GM08714 (cell line): ENCODE data around the gene HEY2.

Experiments
- H3K4me3 ChIP-seq: fragments of 200-500 bp; sonication (Bioruptor generic); 2 replicates; pipeline ENCODE4 v1.5.1; 2014; ENCODE audit warnings: mild to moderate bottlenecking, low read length, inconsistent platforms
- ZNF274 ChIP-seq: IDR thresholded peaks from 2 replicates; pipeline ENCODE4 v1.6.1; 2012; ENCODE audit warnings: mild to moderate bottlenecking, low read depth, low read length

Gene HEY2

GRCh38 chr6:125807293-125807692 is 57.9 kb downstream of the HEY2 start:
- H3K4me3 ChIP-seq: no peak overlapping the region

GRCh38 chr6:125808060-125808459 is 58.6 kb downstream of the HEY2 start:
- TF ChIP-seq ZNF274: no peak
- H3K4me3 ChIP-seq: no peak overlapping the region

More at GRCh38 chr6:125807293-125807692, 57.9 kb downstream of the HEY2 start:
- no peak for TF ChIP-seq ZNF274

- H3K4me3 ChIP-seq: no peak overlapping the region
Observed at GRCh38 chr6:125808591-125808990, 59.2 kb downstream of the HEY2 start.

DNA sequence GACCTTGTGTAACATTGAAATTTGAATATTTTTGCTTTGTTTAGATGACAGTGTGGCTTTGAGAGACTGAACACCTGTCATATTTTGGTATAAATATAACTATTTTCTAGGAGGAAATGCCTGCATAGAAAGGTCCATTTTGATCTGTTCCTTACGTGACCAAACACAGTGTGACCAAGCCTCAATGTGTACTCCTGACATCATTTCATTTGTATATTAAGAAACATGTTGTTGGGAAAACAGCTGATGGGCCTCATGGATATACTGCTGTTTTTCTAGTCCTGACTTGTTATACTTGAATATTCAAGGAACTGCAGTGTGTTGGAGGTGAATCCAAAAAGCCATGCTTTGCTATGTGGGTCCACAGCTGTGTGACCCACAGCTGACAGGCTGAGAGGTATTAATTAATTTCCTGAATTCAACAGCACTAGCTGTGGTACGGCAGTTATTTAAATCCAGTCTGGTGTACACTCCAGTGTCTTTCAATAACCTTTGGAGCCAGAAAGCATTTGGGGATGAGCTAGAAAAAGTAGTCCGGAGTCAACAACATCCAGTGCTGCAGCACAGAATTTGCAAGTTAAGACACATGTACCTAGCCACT is 60.2 kb downstream of the HEY2 start:
- H3K4me3 ChIP-seq: no peak overlapping the region
- no peak for TF ChIP-seq ZNF274

More at GRCh38 chr6:125808591-125808990, 59.2 kb downstream of the HEY2 start:
- no peak for TF ChIP-seq ZNF274

DNA sequence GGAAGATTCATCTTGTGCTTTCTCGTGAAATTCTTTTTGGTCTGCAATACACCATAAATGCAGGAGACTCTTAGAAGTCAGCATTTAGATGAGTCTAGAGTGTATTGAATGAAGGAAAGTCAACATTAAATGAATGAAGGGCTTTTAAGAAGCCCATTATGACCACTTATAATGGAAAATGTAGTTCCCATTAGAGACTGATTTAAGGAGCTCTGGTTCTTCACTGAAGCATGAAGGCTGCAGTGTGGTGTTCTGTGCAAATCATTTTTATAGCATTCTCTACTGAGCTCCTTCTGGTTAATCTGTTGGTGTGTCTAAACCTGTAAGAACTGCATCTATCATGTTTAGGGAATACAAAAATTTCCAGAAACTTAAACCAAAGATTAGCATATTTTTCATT is 61.0 kb downstream of the HEY2 start:
- no peak for TF ChIP-seq ZNF274
- H3K4me3 ChIP-seq: no peak overlapping the region
